HG03442 (cell line): ENCODE data around the gene ZNF416.

Source experiments
- ATAC-seq: cut with Tn5 transposase; IDR thresholded peaks from one replicate; pipeline ENCODE4 v1.9.1; 2021; ENCODE audit warnings: mild to moderate bottlenecking, moderate library complexity; ENCODE audit not compliant: unreplicated experiment

The ZNF416 gene

GRCh38 chr19:57559404-57560025, 19.2 kb downstream of the ZNF416 start, which contains the start of gene ZNF550:
Gene ZNF550, minus strand, starts transcription at chr19:57559863. Its CDS starts 181 bp downstream, at chr19:57559682.
- peak; percentile 95 for ATAC-seq

- no peak for ATAC-seq
Observed at GRCh38 chr19:57559008-57559403, 19.7 kb downstream of the ZNF416 start.

GRCh38 chr19:57558525-57558924, 20.2 kb downstream of the ZNF416 start:
- no peak for ATAC-seq

- no peak for ATAC-seq
Observed at GRCh38 chr19:57557659-57558058, 21.1 kb downstream of the ZNF416 start.

GRCh38 chr19:57552432-57552831, 26.3 kb downstream of the ZNF416 start:
- ATAC-seq, result no peak

- no peak for ATAC-seq
Observed at GRCh38 chr19:57546513-57546912, 32.2 kb downstream of the ZNF416 start.

- ATAC-seq, result no peak
Observed at GRCh38 chr19:57537953-57538547, 40.7 kb downstream of the ZNF416 start.

GRCh38 chr19:57527136-57527881, 51.4 kb downstream of the ZNF416 start, which contains the start of gene ZNF549:
Gene ZNF549, plus strand, starts transcription at chr19:57527356. Its CDS starts 218 bp downstream, at chr19:57527574.
- peak; percentile 97 for ATAC-seq
